A549 (cell line): ENCODE data around the gene C2CD4C. TPM values are rescaled to one million over a fixed set of nuclear protein-coding genes. Genes with fewer than 3 reads are reported as not detected.
"Not testable (repeated sequence)": the region's sequence is repeated elsewhere in the genome, so short reads cannot be mapped to it uniquely, and the experiment has no call there.

ENCODE experiments used
- ATAC-seq, 2 experiments: fragments of 200-7000 bp in 1 of 2; fragments of >200 bp in 1 of 2; cut with Nextera tagmentation in 1 of 2; cut with Tn5 transposase in 1 of 2; 3 replicates each; pipeline versions ENCODE4 v1.8.0 to v1.9.1; 2018 to 2020; ENCODE audit warnings: mild to moderate bottlenecking in 1 of 2, moderate library complexity in 1 of 2
- CTCF ChIA-PET: fragments of 300-600 bp; sonication (Branson Sonifier 250); formaldehyde crosslinking; extraction: SDS; loops from one replicate; lab custom pipeline; 2021; ENCODE audit warnings: antibody characterized with exemption, inconsistent platforms; lab: Yijun Ruan, JAX
- POLR2A ChIA-PET: fragments of 350-600 bp; formaldehyde crosslinking; extraction: SDS; loops from one replicate; lab custom pipeline; 2021; ENCODE audit warnings: antibody characterized with exemption, inconsistent platforms; lab: Yijun Ruan, JAX
- DNase-seq, 2 experiments: peaks; one replicate each; pipeline versions ENCODE4 v3.0.0 to v3.0.0-alpha.2; 2011 to 2016; ENCODE audit warnings: low read depth in 1 of 2, low spot score in 1 of 2
- FAIRE-seq: peaks from 2 replicates; lab custom pipeline; 2011; peaks lifted over from hg19 to GRCh38; lab: Jason Lieb, UNC
- H3K27ac ChIP-seq, 2 experiments: fragments of >200 bp; sonication (Bioruptor Twin); formaldehyde crosslinking; 3 replicates each; pipeline ENCODE4 v1.5.1; 2016 to 2017
- H3K4me1 ChIP-seq: fragments of >200 bp; sonication (Bioruptor Twin); formaldehyde crosslinking; 3 replicates; pipeline ENCODE4 v1.6.1; 2016
- H3K4me2 ChIP-seq: fragments of >200 bp; sonication (Bioruptor Twin); formaldehyde crosslinking; 3 replicates; pipeline ENCODE4 v1.6.1; 2016
- H3K4me3 ChIP-seq: fragments of >200 bp; sonication (Bioruptor Twin); formaldehyde crosslinking; 3 replicates; pipeline ENCODE4 v1.5.1; 2016
- H3K9me3 ChIP-seq: fragments of >200 bp; sonication (Bioruptor Twin); formaldehyde crosslinking; 3 replicates; pipeline ENCODE4 v1.6.1; 2016
- CEBPB ChIP-seq, 2 experiments: fragments of >200 bp in 1 of 2; sonication (Bioruptor Twin) in 1 of 2; formaldehyde crosslinking in 1 of 2; IDR thresholded peaks; 2 replicates each; pipeline ENCODE4 v1.6.1; 2012 to 2016
- CHD4 ChIP-seq: fragments of 200-600 bp; sonication (generic); IDR thresholded peaks from 2 replicates; pipeline ENCODE4 v1.6.1; 2016; ENCODE audit warnings: antibody characterized with exemption, mild to moderate bottlenecking, borderline replicate concordance
- ESRRA ChIP-seq: fragments of 150-350 bp; IDR thresholded peaks from 2 replicates; pipeline ENCODE4 v1.6.1; 2014; ENCODE audit warnings: mild to moderate bottlenecking, low read length, borderline replicate concordance
- FOXS1 ChIP-seq: fragments of 250-450 bp; sonication (Bioruptor Pico); IDR thresholded peaks from 2 replicates; pipeline ENCODE4 v1.5.0; 2020; ENCODE audit warnings: mild to moderate bottlenecking, moderate library complexity
- HDAC2 ChIP-seq: fragments of 200-600 bp; sonication (generic); IDR thresholded peaks from 2 replicates; pipeline ENCODE4 v1.6.1; 2016
- HEYL ChIP-seq: fragments of 250-450 bp; sonication (Bioruptor Pico); IDR thresholded peaks from 2 replicates; pipeline ENCODE4 v1.8.0; 2021; ENCODE audit warnings: mild to moderate bottlenecking, moderate library complexity
- JUN ChIP-seq, 2 experiments: fragments of >200 bp; sonication (Bioruptor Twin); formaldehyde crosslinking; IDR thresholded peaks; 2 replicates in 1 of 2; 3 replicates in 1 of 2; pipeline ENCODE4 v1.6.1; 2016 to 2017
- KDM1A ChIP-seq: fragments of 200-600 bp; sonication (generic); IDR thresholded peaks from 2 replicates; pipeline ENCODE4 v1.6.1; 2016; ENCODE audit warnings: low read depth, mild to moderate bottlenecking
- KDM5A ChIP-seq: fragments of 200-600 bp; sonication (generic); IDR thresholded peaks from 2 replicates; pipeline ENCODE4 v1.6.1; 2016; ENCODE audit warnings: antibody characterized with exemption, mild to moderate bottlenecking
- MAFK ChIP-seq: fragments of 450-650 bp; IDR thresholded peaks from 2 replicates; pipeline ENCODE4 v1.6.1; 2014; ENCODE audit not compliant: partially characterized antibody
- NFE2L2 ChIP-seq: fragments of 150-350 bp; conservative IDR thresholded peaks from 2 replicates; pipeline ENCODE4 v1.6.1; 2014; ENCODE audit warnings: low read length
- NPAS2 ChIP-seq: fragments of 250-450 bp; sonication (Bioruptor Pico); IDR thresholded peaks from 2 replicates; pipeline ENCODE4 v1.8.0; 2022; ENCODE audit warnings: mild to moderate bottlenecking, moderate library complexity, borderline replicate concordance
- PHF8 ChIP-seq: fragments of 200-600 bp; sonication (generic); IDR thresholded peaks from 2 replicates; pipeline ENCODE4 v1.6.1; 2016; ENCODE audit warnings: low read depth, mild to moderate bottlenecking, antibody characterized with exemption, moderate library complexity, borderline replicate concordance
- RAD21 ChIP-seq, 2 experiments: fragments of >200 bp in 1 of 2; sonication (Bioruptor Twin) in 1 of 2; formaldehyde crosslinking in 1 of 2; IDR thresholded peaks in 1 of 2; conservative IDR thresholded peaks in 1 of 2; 2 replicates in 1 of 2; 3 replicates in 1 of 2; pipeline ENCODE4 v1.6.1; 2012 to 2018; ENCODE audit warnings: inconsistent platforms in 1 of 2
- RFX5 ChIP-seq: fragments of 450-650 bp; IDR thresholded peaks from 2 replicates; pipeline ENCODE4 v1.7.1; 2014; ENCODE audit warnings: antibody characterized with exemption, mild to moderate bottlenecking, moderate library complexity
- RNF2 ChIP-seq: fragments of 200-600 bp; sonication (generic); IDR thresholded peaks from 2 replicates; pipeline ENCODE4 v1.6.1; 2016; ENCODE audit warnings: low read depth, mild to moderate bottlenecking, antibody characterized with exemption, moderate library complexity, borderline replicate concordance
- SMC3 ChIP-seq: fragments of >200 bp; sonication (Bioruptor Twin); formaldehyde crosslinking; IDR thresholded peaks from 3 replicates; pipeline ENCODE4 v1.6.1; 2018; ENCODE audit warnings: inconsistent platforms
- SREBF2 ChIP-seq: fragments of 450-650 bp; IDR thresholded peaks from 2 replicates; pipeline ENCODE4 v1.6.1; 2014; ENCODE audit warnings: mild to moderate bottlenecking, moderate library complexity
- TFCP2L1 ChIP-seq: fragments of 250-450 bp; sonication (Bioruptor Pico); IDR thresholded peaks from 2 replicates; pipeline ENCODE4 v1.5.0; 2021; ENCODE audit warnings: mild to moderate bottlenecking
- TP53 ChIP-seq: fragments of 250-450 bp; sonication (Bioruptor Pico); IDR thresholded peaks from 2 replicates; pipeline ENCODE4 v1.5.0; 2021; ENCODE audit warnings: mild to moderate bottlenecking, moderate library complexity
- ZFP36 ChIP-seq: fragments of 450-650 bp; IDR thresholded peaks from 2 replicates; pipeline ENCODE4 v1.6.1; 2014; ENCODE audit warnings: borderline replicate concordance; ENCODE audit not compliant: partially characterized antibody
- ZNF302 ChIP-seq: fragments of 250-450 bp; sonication (Bioruptor Pico); IDR thresholded peaks from 2 replicates; pipeline ENCODE4 v1.9.0; 2021; ENCODE audit warnings: inconsistent platforms, mild to moderate bottlenecking, moderate library complexity
- WGBS: methylation state at CpG from one replicate; pipeline ENCODE4 v1.1.6; 2017; ENCODE audit errors: missing lambda C conversion rate; 5-methylcytosine and 5-hydroxymethylcytosine counted together
- polyA plus RNA-seq, 4 experiments: library from polyadenylated mRNA; depleted of rRNA in 3 of 4; stranded (reverse); fragments of >200 nt; fragmentation: RNase III in 1 of 4; extraction: RNeasy Plus Mini Kit Qiagen cat#74134 plus additional on column Dnase treatment in 1 of 4; gene quantifications; 2 replicates in 3 of 4; 3 replicates in 1 of 4; pipeline ENCODE4 v1.2.3, GENCODE V29; 2011 to 2017
- TF ChIP-seq, protein P1 (sequence below): fragments of >200 bp; sonication (Bioruptor Twin); formaldehyde crosslinking; IDR thresholded peaks from 2 replicates; pipeline ENCODE4 v1.6.1; 2016
- TF ChIP-seq, protein P2 (sequence below): IDR thresholded peaks from 2 replicates; pipeline ENCODE4 v1.6.1; 2012; ENCODE audit warnings: low read depth, borderline replicate concordance
- TF ChIP-seq, protein P3 (sequence below): fragments of 250-450 bp; sonication (Bioruptor Pico); IDR thresholded peaks from 2 replicates; pipeline ENCODE4 v1.5.0; 2020; ENCODE audit warnings: low read depth, mild to moderate bottlenecking, moderate library complexity
- TF ChIP-seq, protein P4 (sequence below): fragments of 250-450 bp; sonication (Bioruptor Pico); IDR thresholded peaks from 2 replicates; pipeline ENCODE4 v1.5.0; 2021; ENCODE audit warnings: mild to moderate bottlenecking, moderate library complexity, borderline replicate concordance
- TF ChIP-seq, protein P5 (sequence below): IDR thresholded peaks from 2 replicates; pipeline ENCODE4 v1.6.1; 2012

C2CD4C gene
- polyA plus RNA-seq, 2 of the 4 experiments (the other 2 are of a cell fraction) = 0.21 to 0.71 TPM

DNA sequence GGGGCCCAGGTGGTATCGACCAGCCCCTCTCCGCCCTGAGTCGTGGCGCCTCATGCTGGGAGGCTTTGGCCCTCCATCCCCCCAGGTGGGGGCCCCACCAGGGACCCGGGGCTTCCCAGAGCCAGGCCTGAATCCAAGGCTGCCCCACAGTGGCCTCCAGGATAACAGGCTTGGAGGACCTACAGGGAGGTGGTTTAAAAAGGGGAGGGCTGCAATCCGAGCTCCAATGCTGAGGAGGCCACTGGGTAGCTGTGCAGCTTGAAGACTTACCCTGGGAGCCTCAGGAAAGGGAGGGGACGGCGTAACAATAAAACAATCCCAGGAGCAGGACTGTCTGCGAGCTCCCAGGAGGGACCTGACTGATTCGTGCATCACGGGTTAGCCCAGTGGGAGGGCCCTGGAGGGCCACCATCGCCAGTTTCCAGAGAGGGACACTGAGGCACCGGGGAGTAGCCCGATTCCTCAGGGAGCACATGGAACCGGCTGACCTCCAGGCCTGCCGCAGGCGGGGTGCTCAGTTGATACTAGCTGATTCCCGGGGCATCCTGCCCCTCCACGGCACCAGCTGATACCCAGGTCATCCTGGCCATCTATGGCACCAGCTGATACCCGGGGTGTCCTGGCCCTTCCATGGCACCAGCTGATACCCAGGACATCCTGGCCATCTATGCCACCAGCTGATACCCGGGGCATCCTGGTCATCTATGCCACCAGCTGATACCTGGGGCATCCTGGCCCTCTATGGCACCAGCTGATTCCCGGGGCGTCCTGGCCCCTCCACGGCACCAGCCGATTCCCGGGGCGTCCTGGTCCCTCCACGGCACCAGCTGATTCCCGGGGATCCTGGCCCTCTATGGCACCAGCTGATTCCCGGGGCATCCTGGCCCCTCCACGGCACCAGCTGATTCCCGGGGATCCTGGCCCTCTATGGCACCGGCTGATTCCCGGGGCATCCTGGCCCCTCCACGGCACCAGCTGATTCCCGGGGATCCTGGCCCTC is 3.7 kb upstream of the C2CD4C start:
- ATAC-seq (peak in 1 of 2 experiments; percentile 50; a peak in 3 of 6 replicates), FAIRE-seq (no peak)
- TF ChIP-seq SMC3 (no peak), KDM5A (no peak), TFCP2L1 (CRISPR knock-in tag) (no peak), HDAC2 (no peak), SREBF2 (no peak), MAFK (no peak), FOXS1 (no peak), RFX5 (no peak), RAD21 (conservative IDR thresholded peaks at IDR 0.05 in 1 of 2, IDR thresholded peaks at IDR 0.05 in 1 of 2) (no peak), CHD4 (no peak), JUN (IDR thresholded peaks at IDR 0.05) (no peak), ZNF302 (no peak), CEBPB (IDR thresholded peaks at IDR 0.05) (no peak), NFE2L2 (no peak), NPAS2 (no peak)
- TF ChIP-seq, protein P1, sequence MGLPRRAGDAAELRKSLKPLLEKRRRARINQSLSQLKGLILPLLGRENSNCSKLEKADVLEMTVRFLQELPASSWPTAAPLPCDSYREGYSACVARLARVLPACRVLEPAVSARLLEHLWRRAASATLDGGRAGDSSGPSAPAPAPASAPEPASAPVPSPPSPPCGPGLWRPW = no peak
- TF ChIP-seq, protein P2, sequence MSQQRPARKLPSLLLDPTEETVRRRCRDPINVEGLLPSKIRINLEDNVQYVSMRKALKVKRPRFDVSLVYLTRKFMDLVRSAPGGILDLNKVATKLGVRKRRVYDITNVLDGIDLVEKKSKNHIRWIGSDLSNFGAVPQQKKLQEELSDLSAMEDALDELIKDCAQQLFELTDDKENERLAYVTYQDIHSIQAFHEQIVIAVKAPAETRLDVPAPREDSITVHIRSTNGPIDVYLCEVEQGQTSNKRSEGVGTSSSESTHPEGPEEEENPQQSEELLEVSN = no peak
- TF ChIP-seq, protein P3, sequence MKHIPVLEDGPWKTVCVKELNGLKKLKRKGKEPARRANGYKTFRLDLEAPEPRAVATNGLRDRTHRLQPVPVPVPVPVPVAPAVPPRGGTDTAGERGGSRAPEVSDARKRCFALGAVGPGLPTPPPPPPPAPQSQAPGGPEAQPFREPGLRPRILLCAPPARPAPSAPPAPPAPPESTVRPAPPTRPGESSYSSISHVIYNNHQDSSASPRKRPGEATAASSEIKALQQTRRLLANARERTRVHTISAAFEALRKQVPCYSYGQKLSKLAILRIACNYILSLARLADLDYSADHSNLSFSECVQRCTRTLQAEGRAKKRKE (CRISPR knock-in tag) = no peak
- TF ChIP-seq, protein P4, sequence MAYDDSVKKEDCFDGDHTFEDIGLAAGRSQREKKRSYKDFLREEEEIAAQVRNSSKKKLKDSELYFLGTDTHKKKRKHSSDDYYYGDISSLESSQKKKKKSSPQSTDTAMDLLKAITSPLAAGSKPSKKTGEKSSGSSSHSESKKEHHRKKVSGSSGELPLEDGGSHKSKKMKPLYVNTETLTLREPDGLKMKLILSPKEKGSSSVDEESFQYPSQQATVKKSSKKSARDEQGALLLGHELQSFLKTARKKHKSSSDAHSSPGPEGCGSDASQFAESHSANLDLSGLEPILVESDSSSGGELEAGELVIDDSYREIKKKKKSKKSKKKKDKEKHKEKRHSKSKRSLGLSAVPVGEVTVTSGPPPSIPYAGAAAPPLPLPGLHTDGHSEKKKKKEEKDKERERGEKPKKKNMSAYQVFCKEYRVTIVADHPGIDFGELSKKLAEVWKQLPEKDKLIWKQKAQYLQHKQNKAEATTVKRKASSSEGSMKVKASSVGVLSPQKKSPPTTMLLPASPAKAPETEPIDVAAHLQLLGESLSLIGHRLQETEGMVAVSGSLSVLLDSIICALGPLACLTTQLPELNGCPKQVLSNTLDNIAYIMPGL (CRISPR knock-in tag) = no peak
- TF ChIP-seq, protein P5, sequence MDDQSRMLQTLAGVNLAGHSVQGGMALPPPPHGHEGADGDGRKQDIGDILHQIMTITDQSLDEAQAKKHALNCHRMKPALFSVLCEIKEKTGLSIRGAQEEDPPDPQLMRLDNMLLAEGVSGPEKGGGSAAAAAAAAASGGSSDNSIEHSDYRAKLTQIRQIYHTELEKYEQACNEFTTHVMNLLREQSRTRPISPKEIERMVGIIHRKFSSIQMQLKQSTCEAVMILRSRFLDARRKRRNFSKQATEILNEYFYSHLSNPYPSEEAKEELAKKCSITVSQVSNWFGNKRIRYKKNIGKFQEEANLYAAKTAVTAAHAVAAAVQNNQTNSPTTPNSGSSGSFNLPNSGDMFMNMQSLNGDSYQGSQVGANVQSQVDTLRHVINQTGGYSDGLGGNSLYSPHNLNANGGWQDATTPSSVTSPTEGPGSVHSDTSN = no peak

DNA sequence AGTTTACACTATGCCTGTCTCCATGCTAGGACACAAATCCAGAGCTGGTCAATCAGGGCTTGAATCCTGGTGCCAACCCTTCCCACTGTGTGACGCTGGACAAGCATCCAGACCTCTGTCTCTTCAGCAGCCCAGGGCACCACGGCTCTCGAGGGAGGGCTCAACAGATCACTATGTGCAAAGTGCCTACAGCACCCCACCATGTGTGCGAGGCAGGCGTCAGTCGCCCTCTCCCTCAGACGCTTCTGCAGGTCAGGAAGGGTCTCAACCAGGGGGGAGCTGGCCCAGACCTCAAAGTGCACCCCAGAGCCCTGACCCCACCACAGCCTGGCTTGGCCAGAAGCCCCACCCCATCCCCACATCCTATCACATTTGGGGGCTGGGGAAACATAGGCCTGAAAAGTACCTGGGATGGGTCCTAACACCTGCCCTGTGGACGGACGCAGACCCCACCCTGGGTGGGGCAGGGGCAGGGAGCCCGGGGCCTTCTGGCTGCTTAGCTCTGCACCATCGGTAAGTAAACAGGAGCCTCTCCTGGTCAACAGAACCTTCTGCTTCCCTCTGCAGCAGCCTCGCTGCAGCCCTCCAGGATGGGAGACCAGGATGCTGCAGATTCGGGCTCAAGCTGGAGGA is 2.9 kb upstream of the C2CD4C start:
- no peak for FAIRE-seq
- CTCF ChIA-PET = interaction anchor here (0.9 to 1.4 kb wide), 2 partner anchors 10 to 28 kb away, joined by 3 to 4 read pairs; no protein-coding TSS in a partner anchor
- POLR2A ChIA-PET = no interaction called here
- DNase-seq = no peak
- ATAC-seq = peak in 1 of 2 experiments; percentile 16; a peak in 3 of 6 replicates
- H3K4me1 ChIP-seq = peaks cover 4% of the 10 kb centered on the region; the same call in 1 of the 3 replicates
- TF ChIP-seq ESRRA (no peak), TP53 (CRISPR knock-in tag) (no peak), RAD21 (conservative IDR thresholded peaks at IDR 0.05 in 1 of 2, IDR thresholded peaks at IDR 0.05 in 1 of 2) (no peak), ZFP36 (no peak), CHD4 (no peak), HEYL (CRISPR knock-in tag) (no peak), RNF2 (no peak), KDM1A (no peak), PHF8 (no peak)
- H3K27ac ChIP-seq = no peak overlapping the region
- no peaks in the 10 kb centered on the region for H3K9me3 ChIP-seq
- WGBS = no CpG with 5 or more reads among the region's 13 CpGs
- H3K4me3 ChIP-seq = no peak overlapping the region
- H3K4me2 ChIP-seq = no peak overlapping the region

More for the DNA sequence above, 3.7 kb upstream of the C2CD4C start:
- Histone ChIP-seq H3K4me3 (no peak overlapping the region), H3K9me3 (no peaks in the 10 kb centered on the region), H3K4me2 (no peak overlapping the region), H3K4me1 (peaks cover 4% of the 10 kb centered on the region; the same call in 1 of the 3 replicates), H3K27ac (no peak overlapping the region)
- WGBS = 48% methylated on average over 6 of the region's 36 CpGs
- ChIA-PET CTCF (interaction anchor here (0.9 to 1.4 kb wide), 2 partner anchors 9 to 28 kb away, joined by 3 to 4 read pairs; no protein-coding TSS in a partner anchor), POLR2A (no interaction called here)
- no peak for DNase-seq

DNA sequence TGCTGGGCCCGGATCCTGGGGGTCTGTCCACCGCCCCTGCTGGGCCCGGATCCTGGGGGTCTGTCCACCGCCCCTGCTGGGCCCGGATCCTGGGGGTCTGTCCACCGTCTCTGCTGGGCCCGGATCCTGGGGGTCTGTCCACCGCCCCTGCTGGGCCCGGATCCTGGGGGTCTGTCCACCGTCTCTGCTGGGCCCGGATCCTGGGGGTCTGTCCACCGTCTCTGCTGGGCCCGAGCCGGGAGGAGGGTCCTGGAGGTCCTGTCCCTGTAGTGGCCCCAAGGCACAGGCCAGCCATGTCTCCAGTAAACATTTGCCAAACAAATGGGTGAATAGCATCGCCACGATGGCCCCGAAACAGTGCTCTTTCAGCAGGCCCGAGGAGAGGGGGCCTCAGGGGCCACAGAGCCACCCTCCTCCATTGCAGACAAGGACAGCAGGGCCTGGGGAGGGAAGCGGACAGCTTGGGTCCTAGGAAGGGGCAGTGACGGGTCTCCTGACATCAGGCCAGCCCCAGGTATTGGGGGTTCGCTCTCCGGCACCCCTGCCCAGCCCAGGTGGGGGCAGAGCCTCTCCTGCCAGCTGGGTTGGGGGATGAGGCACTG is 2.3 kb upstream of the C2CD4C start:
- H3K4me2 ChIP-seq, H3K27ac ChIP-seq, DNase-seq, H3K4me1 ChIP-seq, FAIRE-seq, ATAC-seq, POLR2A ChIA-PET, H3K4me3 ChIP-seq, H3K9me3 ChIP-seq: not testable (repeated sequence)
- CTCF ChIA-PET = interaction anchor here (1.1 to 1.4 kb wide), 2 partner anchors 11 to 69 kb away, joined by 3 to 4 read pairs; no protein-coding TSS in a partner anchor
- 69% methylated on average over 9 of the region's 22 CpGs for WGBS
